ENCODE results near the gene PCSK5.

The PCSK5 gene

DNA sequence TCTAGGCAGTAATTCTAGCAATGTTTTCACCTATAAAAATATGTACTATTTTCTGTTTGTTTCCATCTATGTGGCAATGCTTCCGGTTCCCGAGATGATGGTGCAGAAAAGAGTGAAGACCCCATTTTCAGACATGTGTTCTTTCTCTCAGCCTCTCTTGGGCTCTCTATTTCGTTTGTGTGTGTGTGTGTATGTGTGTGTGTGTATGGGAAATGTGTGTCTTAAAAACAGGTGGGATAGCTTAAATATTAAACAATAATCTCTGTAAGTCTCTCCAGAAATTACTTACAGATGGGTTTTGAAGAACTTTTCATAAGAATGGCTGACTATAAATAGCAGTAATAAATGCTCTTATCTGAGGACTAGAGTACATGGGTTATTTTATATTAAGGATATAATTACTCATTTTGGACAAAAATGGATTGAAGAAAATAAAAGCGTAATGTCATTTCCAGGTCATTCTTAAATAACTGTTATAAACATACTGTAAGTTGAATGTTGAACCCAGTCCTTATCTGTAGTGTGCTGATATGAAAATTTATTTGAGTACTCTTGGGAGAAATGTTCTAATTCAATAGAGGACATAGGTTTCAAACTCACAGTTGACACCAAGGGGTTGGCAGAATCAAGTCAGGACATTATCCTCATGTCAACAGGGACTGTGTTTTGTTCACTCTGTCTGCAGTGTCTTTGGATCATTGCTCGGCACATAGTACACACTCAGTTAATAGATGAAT lies 31.1 kb downstream of the PCSK5 start:
- DNase-seq (ENCODE audit: low spot score), result no peak

DNA sequence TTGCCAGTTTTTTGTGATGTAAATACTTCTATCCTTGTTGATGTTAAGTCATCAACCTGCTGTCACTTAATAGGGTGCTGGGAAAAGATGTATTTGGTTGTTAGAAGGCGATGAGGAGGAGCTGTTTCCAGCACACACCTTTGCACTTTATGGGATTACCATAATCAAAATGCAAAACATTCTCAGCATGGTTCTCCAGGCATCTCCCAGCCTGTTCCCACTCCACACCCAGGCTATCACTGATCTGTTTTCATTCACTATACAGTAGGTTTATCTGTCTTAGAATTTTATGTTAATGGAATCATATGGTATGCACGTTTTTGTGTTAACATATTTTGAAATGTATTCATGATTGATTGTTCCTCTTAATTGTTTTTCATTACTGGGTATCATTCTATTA lies 35.9 kb downstream of the PCSK5 start:
- no peak for DNase-seq (ENCODE audit: low spot score)

- DNase-seq (ENCODE audit: low spot score), result no peak
Observed at GRCh38 chr9:75927356-75927755, 36.9 kb downstream of the PCSK5 start.

DNA sequence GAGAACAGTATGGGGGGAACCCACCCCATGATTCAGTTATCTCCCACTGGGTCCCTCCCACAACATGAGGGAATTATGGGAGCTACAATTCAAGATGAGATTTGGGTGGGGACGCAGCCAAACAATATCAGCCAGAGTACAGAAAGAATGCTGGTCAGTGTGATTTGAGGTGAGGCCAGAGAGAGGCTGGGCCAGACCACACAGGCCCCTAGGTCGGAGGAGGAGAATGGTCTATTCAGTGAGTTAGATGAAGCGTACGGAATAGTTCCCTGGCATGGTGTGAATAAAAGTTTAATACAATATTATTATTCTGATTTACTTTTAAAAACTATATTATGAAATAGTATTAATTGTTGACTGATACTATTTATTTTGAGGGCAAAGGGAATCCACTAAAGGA lies 39.7 kb downstream of the PCSK5 start:
- DNase-seq (ENCODE audit: low spot score), result no peak

GRCh38 chr9:75930730-75931321 lies 40.4 kb downstream of the PCSK5 start:
- no peak for DNase-seq (ENCODE audit: low spot score)

DNA sequence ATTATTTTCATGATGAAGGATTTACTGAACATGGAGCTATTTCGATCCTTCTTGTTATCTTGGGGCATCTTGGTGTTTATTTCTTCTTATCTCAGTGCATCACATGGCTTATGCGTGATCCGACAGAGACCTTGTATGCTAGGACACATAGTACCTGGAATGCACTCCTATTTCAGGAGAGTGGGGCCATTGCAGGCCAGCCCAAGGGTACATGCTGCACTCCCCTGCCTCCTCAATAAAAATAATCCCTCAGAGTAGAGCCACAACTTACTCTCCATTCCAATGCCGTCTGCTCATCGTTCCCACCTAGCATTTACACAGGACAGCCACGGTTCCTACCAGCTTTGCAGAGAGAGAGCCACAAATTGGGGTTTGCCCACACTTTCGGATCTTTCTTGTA lies 43.5 kb downstream of the PCSK5 start:
- no peak for DNase-seq (ENCODE audit: low spot score)

DNA sequence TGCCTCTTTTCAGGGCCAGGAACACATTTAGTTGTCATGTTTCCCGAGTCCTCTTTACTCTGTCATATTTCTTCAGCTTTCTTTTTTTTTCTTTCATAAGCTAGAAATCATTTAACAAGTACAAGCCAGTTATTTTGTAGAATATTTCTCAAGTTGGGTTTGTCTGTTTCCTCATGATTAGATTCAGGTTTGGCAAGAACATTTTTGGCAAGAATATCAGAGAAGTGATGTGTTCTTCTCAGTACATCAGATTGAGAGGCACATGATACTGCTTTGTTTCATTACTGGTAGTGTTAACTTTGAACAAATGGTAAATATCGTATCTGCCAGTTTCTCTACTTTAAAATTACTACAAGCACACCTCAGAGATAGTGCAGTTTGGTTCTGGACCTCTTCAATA lies 45.1 kb downstream of the PCSK5 start:
- DNase-seq (ENCODE audit: low spot score), result no peak

GRCh38 chr9:75937521-75938258 lies 47.2 kb downstream of the PCSK5 start:
- DNase-seq (ENCODE audit: low spot score), result no peak

DNA sequence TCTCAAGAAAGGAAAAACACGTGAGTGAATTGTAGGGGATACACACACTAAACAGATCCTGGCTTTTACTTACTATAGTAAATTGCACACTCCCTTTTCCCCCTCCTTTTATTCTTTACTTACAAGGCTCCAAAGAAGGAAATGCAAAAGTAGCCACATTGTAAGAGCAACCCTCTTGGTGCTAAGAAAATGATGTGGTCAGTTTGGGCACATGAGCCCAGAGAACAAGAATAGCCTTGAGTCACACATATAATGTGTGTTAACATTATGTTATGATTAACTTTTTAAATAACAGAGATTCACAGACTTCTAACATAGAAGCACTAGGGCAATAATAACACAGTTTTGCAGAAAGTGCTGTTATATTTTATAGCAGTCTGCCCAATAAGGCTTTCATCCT lies 48.5 kb downstream of the PCSK5 start:
- DNase-seq (ENCODE audit: low spot score), result no peak

DNA sequence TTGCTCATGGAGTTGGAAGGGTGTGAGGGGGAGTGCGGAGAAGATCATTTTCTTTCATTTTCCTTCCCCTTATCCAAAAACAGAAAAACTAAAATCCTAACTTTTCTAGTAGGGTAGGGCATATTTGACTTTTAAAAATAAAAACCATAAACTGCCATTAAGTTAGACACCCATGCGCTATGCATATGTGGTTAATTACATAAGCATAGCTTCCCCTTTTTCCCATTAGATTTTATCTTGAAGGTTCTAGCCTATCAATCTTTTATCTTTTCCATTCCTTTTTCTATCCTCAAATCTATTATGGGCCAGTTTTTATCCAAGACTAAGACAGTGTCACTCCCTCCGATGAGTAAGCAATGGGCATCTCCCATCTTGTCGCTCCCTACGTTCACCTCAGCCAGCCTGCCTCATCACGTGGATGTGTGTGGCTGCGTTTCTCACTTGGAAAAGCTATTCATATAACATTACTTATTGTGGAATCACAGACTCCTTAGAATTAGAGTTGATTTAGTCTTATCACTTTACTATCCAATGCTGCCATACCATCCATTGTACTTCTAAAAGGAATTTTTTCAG lies 49.2 kb downstream of the PCSK5 start:
- no peak for DNase-seq (ENCODE audit: low spot score)

DNA sequence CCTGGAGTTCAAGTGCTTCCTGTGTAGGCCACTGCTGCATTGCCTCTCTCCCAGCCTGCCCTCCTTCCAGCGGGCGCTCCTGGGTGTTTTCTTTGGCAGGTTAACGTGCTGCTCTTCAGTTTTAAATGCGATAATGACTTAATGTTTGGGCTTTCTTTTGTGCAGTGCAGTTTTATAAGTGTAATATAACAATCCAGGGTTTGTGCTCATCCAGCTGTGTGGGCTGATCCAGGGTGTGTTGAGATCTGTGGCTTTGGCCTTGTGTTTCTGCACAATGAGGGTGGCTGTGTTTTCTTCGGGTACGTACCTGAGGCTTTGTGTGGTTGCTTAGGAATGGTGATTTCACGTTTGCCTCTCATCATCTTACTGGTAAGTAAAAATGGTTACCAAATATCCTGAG lies 50.6 kb downstream of the PCSK5 start:
- no peak for DNase-seq (ENCODE audit: low spot score)

GRCh38 chr9:75941577-75942311 lies 51.3 kb downstream of the PCSK5 start:
- no peak for DNase-seq (ENCODE audit: low spot score)

DNA sequence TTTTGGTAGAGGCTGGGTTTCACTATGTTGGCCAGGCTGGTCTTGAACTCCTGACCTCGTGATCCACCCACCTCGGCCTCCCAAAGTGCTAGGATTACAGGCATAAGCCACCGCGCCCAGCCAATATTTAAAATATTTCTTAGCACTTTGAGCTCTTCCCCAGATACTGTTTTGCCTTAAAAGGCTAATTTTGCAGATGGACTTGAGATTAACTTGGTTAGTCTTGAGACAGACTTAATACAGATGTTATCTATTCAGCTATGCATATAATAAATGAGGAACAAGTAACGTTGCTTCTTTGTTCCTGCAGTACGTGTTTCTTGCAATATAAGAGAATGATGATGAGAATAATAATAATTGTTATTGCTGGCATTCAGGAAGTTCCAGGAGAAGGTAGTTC lies 56.3 kb downstream of the PCSK5 start:
- no peak for DNase-seq (ENCODE audit: low spot score)

GRCh38 chr9:75947233-75947632 lies 56.8 kb downstream of the PCSK5 start:
- no peak for DNase-seq (ENCODE audit: low spot score)

DNA sequence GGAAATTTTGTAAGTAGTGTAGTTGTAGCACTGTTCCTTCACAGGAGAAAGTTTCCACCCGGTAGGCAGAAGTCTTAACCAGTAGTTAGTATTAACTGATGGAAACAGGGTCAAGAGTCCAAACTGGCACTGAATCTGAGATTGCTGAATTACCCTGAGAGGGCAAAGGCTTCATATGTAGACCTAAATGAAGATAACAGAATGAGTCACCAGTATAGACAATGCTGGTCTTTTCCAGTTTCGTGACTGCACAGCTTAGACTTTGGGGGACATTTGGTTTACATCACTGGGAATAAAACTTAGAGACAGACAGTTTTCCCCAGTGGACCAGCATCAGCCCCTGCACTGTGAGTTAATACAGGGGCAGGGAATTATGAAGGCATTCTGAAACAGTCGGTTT lies 60.5 kb downstream of the PCSK5 start:
- peak; percentile 23 for DNase-seq (ENCODE audit: low spot score)

DNA sequence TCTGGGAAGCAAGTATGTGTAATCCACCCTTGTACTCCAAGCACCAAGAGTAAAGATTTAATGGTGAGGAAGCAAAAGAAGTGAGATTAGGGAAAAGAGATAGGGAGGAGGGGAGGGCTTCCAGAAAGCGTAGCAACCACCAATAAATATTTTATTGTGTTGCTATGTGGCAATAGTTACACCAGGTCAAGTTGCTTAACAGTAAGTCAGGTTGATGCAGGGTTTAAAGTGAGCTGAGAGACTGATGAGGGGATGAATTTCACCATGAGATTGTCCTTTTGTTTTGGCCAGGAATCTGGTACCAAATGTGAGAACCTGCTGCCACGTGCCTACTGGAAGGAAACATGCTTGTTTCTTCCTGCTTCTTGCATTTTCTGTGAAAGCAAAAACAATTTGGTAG lies 62.7 kb downstream of the PCSK5 start:
- DNase-seq (ENCODE audit: low spot score), result peak; percentile 15

- DNase-seq (ENCODE audit: low spot score), result no peak
Observed at GRCh38 chr9:75956161-75956560, 65.7 kb downstream of the PCSK5 start.

DNA sequence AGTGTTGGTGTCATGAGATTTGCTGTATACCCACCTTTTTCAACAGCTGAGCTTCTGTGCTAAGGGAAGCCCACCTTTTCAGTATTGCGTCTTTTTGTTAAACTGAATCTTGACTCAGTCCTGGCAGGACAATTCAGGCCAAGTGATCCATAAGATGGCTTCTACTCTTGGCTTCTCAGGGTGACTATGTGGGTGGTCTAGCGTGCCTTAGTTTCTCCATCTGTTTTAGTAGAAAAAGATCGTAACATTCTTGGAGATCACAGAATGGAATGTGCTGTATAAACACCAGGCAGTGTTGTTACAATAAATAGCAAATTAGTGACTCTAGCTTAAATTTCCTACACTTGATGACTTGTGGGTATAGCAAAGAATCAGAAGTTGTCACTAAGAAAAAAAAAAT lies 66.6 kb downstream of the PCSK5 start:
- DNase-seq (ENCODE audit: low spot score), result no peak

GRCh38 chr9:75958226-75958625 lies 67.8 kb downstream of the PCSK5 start:
- DNase-seq (ENCODE audit: low spot score), result no peak

DNA sequence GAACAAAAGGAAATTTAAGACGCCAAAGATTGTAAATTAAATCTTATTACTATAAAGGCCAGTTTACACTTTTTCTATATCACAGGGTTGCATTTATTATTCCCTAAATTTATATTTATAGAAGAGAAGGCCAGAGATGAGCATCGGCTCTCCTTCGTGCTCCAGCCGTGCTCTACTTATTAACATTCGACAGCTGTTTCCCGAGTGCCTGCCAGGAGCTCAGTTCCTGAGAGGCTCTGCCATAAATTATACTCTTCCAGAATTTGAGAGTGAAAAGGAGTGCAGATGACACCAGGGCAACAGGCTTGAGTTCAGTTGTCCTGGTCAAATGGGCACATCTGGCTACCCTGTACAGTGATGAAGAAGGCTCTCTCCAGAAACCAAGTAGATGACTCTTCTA lies 70.1 kb downstream of the PCSK5 start:
- no peak for DNase-seq (ENCODE audit: low spot score)

- DNase-seq (ENCODE audit: low spot score), result no peak
Observed at GRCh38 chr9:75962013-75962661, 71.7 kb downstream of the PCSK5 start.

DNA sequence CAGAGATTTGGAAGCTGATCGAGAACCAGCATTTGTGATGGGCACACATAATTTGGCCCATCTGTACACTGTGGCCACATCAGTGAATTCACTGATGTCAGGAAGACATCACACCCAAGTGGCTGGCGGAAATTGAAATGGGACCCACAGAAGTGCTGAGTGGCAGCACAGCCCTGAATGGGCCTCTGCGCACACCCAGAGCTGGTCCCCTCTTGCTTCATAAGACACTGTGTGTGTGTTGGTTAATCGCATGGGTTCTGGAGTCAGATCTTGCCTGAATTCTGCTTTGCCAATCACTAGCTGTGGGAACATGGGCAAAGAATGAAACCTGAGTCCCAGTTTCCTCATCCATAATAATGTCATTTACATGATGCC lies 72.2 kb downstream of the PCSK5 start:
- no peak for DNase-seq (ENCODE audit: low spot score)

Measured in HuH-7.5 (cell line).